HEK293 (cell line): ENCODE measurements around the gene ZNF350.

Experiments used
- GFI1B ChIP-seq: fragments of 450-650 bp; formaldehyde crosslinking; IDR thresholded peaks from 2 replicates; pipeline ENCODE4 v1.5.1; 2016; ENCODE audit warnings: missing biosample characterization, missing genetic modification characterization
- GLIS2 ChIP-seq: fragments of 450-650 bp; formaldehyde crosslinking; IDR thresholded peaks from 2 replicates; pipeline ENCODE4 v1.5.1; 2016; ENCODE audit warnings: missing biosample characterization, missing genetic modification characterization
- KLF1 ChIP-seq: fragments of 450-650 bp; formaldehyde crosslinking; IDR thresholded peaks from 2 replicates; pipeline ENCODE4 v1.5.1; 2016; ENCODE audit warnings: missing biosample characterization, missing genetic modification characterization
- KLF7 ChIP-seq: fragments of 450-650 bp; formaldehyde crosslinking; IDR thresholded peaks from 2 replicates; pipeline ENCODE4 v1.5.1; 2016; ENCODE audit warnings: missing biosample characterization, missing genetic modification characterization, borderline replicate concordance
- MYNN ChIP-seq: fragments of 450-650 bp; formaldehyde crosslinking; IDR thresholded peaks from 2 replicates; pipeline ENCODE4 v1.5.1; 2016; ENCODE audit warnings: missing biosample characterization, missing genetic modification characterization, borderline replicate concordance
- MZF1 ChIP-seq: fragments of 450-650 bp; formaldehyde crosslinking; IDR thresholded peaks from 2 replicates; pipeline ENCODE4 v1.5.1; 2017; ENCODE audit warnings: missing biosample characterization, missing genetic modification characterization, borderline replicate concordance
- PRDM10 ChIP-seq: fragments of 450-650 bp; formaldehyde crosslinking; IDR thresholded peaks from 2 replicates; pipeline ENCODE4 v1.5.1; 2016; ENCODE audit warnings: missing biosample characterization, missing genetic modification characterization
- SP7 ChIP-seq: fragments of 450-650 bp; formaldehyde crosslinking; IDR thresholded peaks from 2 replicates; pipeline ENCODE4 v1.5.1; 2016; ENCODE audit warnings: missing biosample characterization, missing genetic modification characterization
- ZBTB17 ChIP-seq: fragments of 450-650 bp; formaldehyde crosslinking; IDR thresholded peaks from 2 replicates; pipeline ENCODE4 v1.5.1; 2016; ENCODE audit warnings: missing biosample characterization, missing genetic modification characterization
- ZFP3 ChIP-seq: fragments of 450-650 bp; formaldehyde crosslinking; IDR thresholded peaks from 2 replicates; pipeline ENCODE4 v1.5.1; 2016; ENCODE audit warnings: low read depth, missing biosample characterization, missing genetic modification characterization
- ZNF133 ChIP-seq: fragments of 450-650 bp; formaldehyde crosslinking; IDR thresholded peaks from 2 replicates; pipeline ENCODE4 v1.5.1; 2016; ENCODE audit warnings: missing biosample characterization, missing genetic modification characterization
- ZNF174 ChIP-seq: fragments of 450-650 bp; formaldehyde crosslinking; IDR thresholded peaks from 2 replicates; pipeline ENCODE4 v1.5.0; 2017; ENCODE audit warnings: missing biosample characterization, mild to moderate bottlenecking, missing genetic modification characterization
- ZNF221 ChIP-seq: fragments of 450-650 bp; formaldehyde crosslinking; IDR thresholded peaks from 2 replicates; pipeline ENCODE4 v1.5.1; 2017; ENCODE audit warnings: missing biosample characterization, missing genetic modification characterization, borderline replicate concordance
- ZNF24 ChIP-seq: fragments of 450-650 bp; formaldehyde crosslinking; IDR thresholded peaks from 2 replicates; pipeline ENCODE4 v1.5.1; 2016; ENCODE audit warnings: missing biosample characterization, missing genetic modification characterization
- ZNF274 ChIP-seq, 2 experiments: fragments of 200-500 bp in 1 of 2; fragments of 450-650 bp in 1 of 2; sonication (Bioruptor generic) in 1 of 2; formaldehyde crosslinking in 1 of 2; IDR thresholded peaks; 2 replicates each; pipeline versions ENCODE4 v1.5.1 to v1.6.1; 2014 to 2016; ENCODE audit warnings: borderline replicate concordance in 1 of 2, inconsistent platforms in 1 of 2, low read length in 1 of 2, missing biosample characterization in 1 of 2, missing genetic modification characterization in 1 of 2
- ZNF302 ChIP-seq: fragments of 450-650 bp; formaldehyde crosslinking; IDR thresholded peaks from 2 replicates; pipeline ENCODE4 v1.5.1; 2016; ENCODE audit warnings: missing biosample characterization, missing genetic modification characterization, low read depth
- ZNF341 ChIP-seq: fragments of 450-650 bp; formaldehyde crosslinking; IDR thresholded peaks from 2 replicates; pipeline ENCODE4; 2016; ENCODE audit warnings: low read depth, missing biosample characterization, missing genetic modification characterization
- ZNF37A ChIP-seq: fragments of 450-650 bp; IDR thresholded peaks from 2 replicates; pipeline ENCODE4 v1.5.1; 2018; ENCODE audit warnings: missing biosample characterization, missing genetic modification characterization
- ZNF391 ChIP-seq: fragments of 450-650 bp; formaldehyde crosslinking; IDR thresholded peaks from 2 replicates; pipeline ENCODE4 v1.5.1; 2016; ENCODE audit warnings: low read depth, missing biosample characterization, missing genetic modification characterization, borderline replicate concordance
- ZNF514 ChIP-seq: fragments of 450-650 bp; formaldehyde crosslinking; IDR thresholded peaks from 2 replicates; pipeline ENCODE4 v1.5.1; 2016; ENCODE audit warnings: missing biosample characterization, missing genetic modification characterization
- ZNF571 ChIP-seq: fragments of 450-650 bp; formaldehyde crosslinking; IDR thresholded peaks from 2 replicates; pipeline ENCODE4 v1.5.0; 2017; ENCODE audit warnings: missing biosample characterization, missing genetic modification characterization
- ZNF658 ChIP-seq: fragments of 450-650 bp; formaldehyde crosslinking; IDR thresholded peaks from 2 replicates; pipeline ENCODE4; 2016; ENCODE audit warnings: missing biosample characterization, missing genetic modification characterization
- ZNF670 ChIP-seq: fragments of 450-650 bp; formaldehyde crosslinking; IDR thresholded peaks from 2 replicates; pipeline ENCODE4 v1.5.1; 2016; ENCODE audit warnings: missing biosample characterization, missing genetic modification characterization, low read depth
- ZNF701 ChIP-seq: fragments of 450-650 bp; formaldehyde crosslinking; IDR thresholded peaks from 2 replicates; pipeline ENCODE4 v1.5.1; 2016; ENCODE audit warnings: missing biosample characterization, missing genetic modification characterization
- ZNF785 ChIP-seq: fragments of 450-650 bp; formaldehyde crosslinking; IDR thresholded peaks from 2 replicates; pipeline ENCODE4 v1.5.1; 2016; ENCODE audit warnings: missing biosample characterization, missing genetic modification characterization
- ZNF830 ChIP-seq: fragments of 450-650 bp; IDR thresholded peaks from 2 replicates; pipeline ENCODE4 v1.5.0; 2018; ENCODE audit warnings: missing biosample characterization, missing genetic modification characterization, low read depth, mild to moderate bottlenecking, moderate library complexity
- ZNF837 ChIP-seq: fragments of 450-650 bp; formaldehyde crosslinking; IDR thresholded peaks from 2 replicates; pipeline ENCODE4 v1.5.1; 2016; ENCODE audit warnings: missing biosample characterization, missing genetic modification characterization
- ZNF843 ChIP-seq: fragments of 450-650 bp; formaldehyde crosslinking; IDR thresholded peaks from 2 replicates; pipeline ENCODE4 v1.5.1; 2016; ENCODE audit warnings: missing biosample characterization, missing genetic modification characterization
- TF ChIP-seq, protein P1 (sequence below): fragments of 450-650 bp; formaldehyde crosslinking; IDR thresholded peaks from 2 replicates; pipeline ENCODE4 v1.5.1; 2017; ENCODE audit warnings: missing biosample characterization, missing genetic modification characterization
- TF ChIP-seq, protein P2 (sequence below): fragments of 450-650 bp; formaldehyde crosslinking; IDR thresholded peaks from 2 replicates; pipeline ENCODE4 v1.5.1; 2016; ENCODE audit warnings: missing biosample characterization, missing genetic modification characterization
- TF ChIP-seq, protein P3 (sequence below): fragments of 450-650 bp; formaldehyde crosslinking; IDR thresholded peaks from 2 replicates; pipeline ENCODE4 v1.5.1; 2016; ENCODE audit warnings: missing biosample characterization, missing genetic modification characterization
- TF ChIP-seq, protein P4 (sequence below): fragments of 450-650 bp; formaldehyde crosslinking; IDR thresholded peaks from 2 replicates; pipeline ENCODE4 v1.5.1; 2016; ENCODE audit warnings: missing biosample characterization, missing genetic modification characterization

Gene ZNF350

GRCh38 chr19:51926784-51927741 lies 59.6 kb downstream of the ZNF350 start, which contains the start of gene ZNF613 (continued):
- TF ChIP-seq ZNF274 (IDR thresholded peaks at IDR 0.05; ENCODE audit: low read length) (no peak), ZNF274 (tag by site-specific recombination; IDR thresholded peaks at IDR 0.05; ENCODE audit: borderline replicate concordance) (no peak), ZNF221 (no peak), PRDM10 (tag by site-specific recombination) (peak; percentile 79), MYNN (tag by site-specific recombination) (no peak), KLF1 (no peak), GLIS2 (tag by site-specific recombination) (0 out of 2 replicates have a peak, but pooled peaks have one; percentile 20), ZNF837 (no peak), ZNF571 (tag by site-specific recombination) (no peak), ZFP3 (tag by site-specific recombination) (no peak), ZNF341 (tag by site-specific recombination) (no peak), ZNF391 (no peak), GFI1B (tag by site-specific recombination) (no peak), SP7 (0 out of 2 replicates have a peak, but pooled peaks have one; percentile 15), ZNF843 (tag by site-specific recombination) (no peak), ZNF514 (tag by site-specific recombination) (no peak), ZNF24 (tag by site-specific recombination) (no peak), MZF1 (tag by site-specific recombination) (no peak), ZNF37A (tag by site-specific recombination) (no peak), ZNF658 (no peak), ZNF701 (no peak), ZNF830 (tag by site-specific recombination) (no peak), ZBTB17 (peak; percentile 95), ZNF174 (tag by site-specific recombination) (no peak), ZNF670 (no peak), ZNF785 (tag by site-specific recombination) (no peak), ZNF302 (tag by site-specific recombination) (no peak), ZNF133 (tag by site-specific recombination) (no peak), KLF7 (tag by site-specific recombination) (peak; percentile 48; the same call in 1 of the 2 replicates)
- TF ChIP-seq, protein P1, sequence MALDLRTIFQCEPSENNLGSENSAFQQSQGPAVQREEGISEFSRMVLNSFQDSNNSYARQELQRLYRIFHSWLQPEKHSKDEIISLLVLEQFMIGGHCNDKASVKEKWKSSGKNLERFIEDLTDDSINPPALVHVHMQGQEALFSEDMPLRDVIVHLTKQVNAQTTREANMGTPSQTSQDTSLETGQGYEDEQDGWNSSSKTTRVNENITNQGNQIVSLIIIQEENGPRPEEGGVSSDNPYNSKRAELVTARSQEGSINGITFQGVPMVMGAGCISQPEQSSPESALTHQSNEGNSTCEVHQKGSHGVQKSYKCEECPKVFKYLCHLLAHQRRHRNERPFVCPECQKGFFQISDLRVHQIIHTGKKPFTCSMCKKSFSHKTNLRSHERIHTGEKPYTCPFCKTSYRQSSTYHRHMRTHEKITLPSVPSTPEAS (tag by site-specific recombination) = no peak
- TF ChIP-seq, protein P2, sequence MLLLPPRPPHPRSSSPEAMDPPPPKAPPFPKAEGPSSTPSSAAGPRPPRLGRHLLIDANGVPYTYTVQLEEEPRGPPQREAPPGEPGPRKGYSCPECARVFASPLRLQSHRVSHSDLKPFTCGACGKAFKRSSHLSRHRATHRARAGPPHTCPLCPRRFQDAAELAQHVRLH (tag by site-specific recombination) = peak; percentile 65; the same call in 1 of the 2 replicates
- TF ChIP-seq, protein P3, sequence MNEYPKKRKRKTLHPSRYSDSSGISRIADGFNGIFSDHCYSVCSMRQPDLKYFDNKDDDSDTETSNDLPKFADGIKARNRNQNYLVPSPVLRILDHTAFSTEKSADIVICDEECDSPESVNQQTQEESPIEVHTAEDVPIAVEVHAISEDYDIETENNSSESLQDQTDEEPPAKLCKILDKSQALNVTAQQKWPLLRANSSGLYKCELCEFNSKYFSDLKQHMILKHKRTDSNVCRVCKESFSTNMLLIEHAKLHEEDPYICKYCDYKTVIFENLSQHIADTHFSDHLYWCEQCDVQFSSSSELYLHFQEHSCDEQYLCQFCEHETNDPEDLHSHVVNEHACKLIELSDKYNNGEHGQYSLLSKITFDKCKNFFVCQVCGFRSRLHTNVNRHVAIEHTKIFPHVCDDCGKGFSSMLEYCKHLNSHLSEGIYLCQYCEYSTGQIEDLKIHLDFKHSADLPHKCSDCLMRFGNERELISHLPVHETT = no peak
- TF ChIP-seq, protein P4, sequence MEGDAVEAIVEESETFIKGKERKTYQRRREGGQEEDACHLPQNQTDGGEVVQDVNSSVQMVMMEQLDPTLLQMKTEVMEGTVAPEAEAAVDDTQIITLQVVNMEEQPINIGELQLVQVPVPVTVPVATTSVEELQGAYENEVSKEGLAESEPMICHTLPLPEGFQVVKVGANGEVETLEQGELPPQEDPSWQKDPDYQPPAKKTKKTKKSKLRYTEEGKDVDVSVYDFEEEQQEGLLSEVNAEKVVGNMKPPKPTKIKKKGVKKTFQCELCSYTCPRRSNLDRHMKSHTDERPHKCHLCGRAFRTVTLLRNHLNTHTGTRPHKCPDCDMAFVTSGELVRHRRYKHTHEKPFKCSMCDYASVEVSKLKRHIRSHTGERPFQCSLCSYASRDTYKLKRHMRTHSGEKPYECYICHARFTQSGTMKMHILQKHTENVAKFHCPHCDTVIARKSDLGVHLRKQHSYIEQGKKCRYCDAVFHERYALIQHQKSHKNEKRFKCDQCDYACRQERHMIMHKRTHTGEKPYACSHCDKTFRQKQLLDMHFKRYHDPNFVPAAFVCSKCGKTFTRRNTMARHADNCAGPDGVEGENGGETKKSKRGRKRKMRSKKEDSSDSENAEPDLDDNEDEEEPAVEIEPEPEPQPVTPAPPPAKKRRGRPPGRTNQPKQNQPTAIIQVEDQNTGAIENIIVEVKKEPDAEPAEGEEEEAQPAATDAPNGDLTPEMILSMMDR = peak; percentile 53
